GM18498 (cell line): ENCODE measurements around the gene LDB2.

Source experiments
- ATAC-seq: cut with Tn5 transposase; IDR thresholded peaks from one replicate; pipeline ENCODE4 v1.9.1; 2021; ENCODE audit warnings: mild to moderate bottlenecking, moderate library complexity; ENCODE audit not compliant: unreplicated experiment

LDB2 gene

GRCh38 chr4:16884673-16885460 is 13.6 kb downstream of the LDB2 start:
- no peak for ATAC-seq

- no peak for ATAC-seq
These were observed 14.6 kb downstream of the LDB2 start for GRCh38 chr4:16883806-16884205.

- no peak for ATAC-seq
These were observed 17.1 kb downstream of the LDB2 start for GRCh38 chr4:16881151-16881884.

- ATAC-seq, result no peak
These were observed 23.0 kb downstream of the LDB2 start for GRCh38 chr4:16875487-16875886.

GRCh38 chr4:16869594-16870245 is 28.7 kb downstream of the LDB2 start:
- ATAC-seq, result no peak

GRCh38 chr4:16868674-16869073 is 29.8 kb downstream of the LDB2 start:
- no peak for ATAC-seq

- ATAC-seq, result no peak
These were observed 30.6 kb downstream of the LDB2 start for GRCh38 chr4:16867827-16868226.

- no peak for ATAC-seq
These were observed 31.5 kb downstream of the LDB2 start for GRCh38 chr4:16866974-16867373.

GRCh38 chr4:16865897-16866283 is 32.6 kb downstream of the LDB2 start:
- no peak for ATAC-seq

GRCh38 chr4:16865209-16865896 is 33.1 kb downstream of the LDB2 start:
- ATAC-seq, result no peak

GRCh38 chr4:16864199-16864598 is 34.2 kb downstream of the LDB2 start:
- ATAC-seq, result no peak

- ATAC-seq, result no peak
These were observed 35.7 kb downstream of the LDB2 start for GRCh38 chr4:16862697-16863096.

- ATAC-seq, result no peak
These were observed 37.9 kb downstream of the LDB2 start for GRCh38 chr4:16860516-16860915.

- no peak for ATAC-seq
These were observed 39.4 kb downstream of the LDB2 start for GRCh38 chr4:16859031-16859430.

- no peak for ATAC-seq
These were observed 40.1 kb downstream of the LDB2 start for GRCh38 chr4:16858275-16858752.

GRCh38 chr4:16857425-16857824 is 41.0 kb downstream of the LDB2 start:
- ATAC-seq, result no peak

GRCh38 chr4:16853640-16854039 is 44.8 kb downstream of the LDB2 start:
- no peak for ATAC-seq

GRCh38 chr4:16852644-16853043 is 45.8 kb downstream of the LDB2 start:
- ATAC-seq, result no peak

GRCh38 chr4:16852228-16852627 is 46.2 kb downstream of the LDB2 start:
- ATAC-seq, result no peak

- no peak for ATAC-seq
These were observed 51.8 kb downstream of the LDB2 start for GRCh38 chr4:16846540-16847117.
